Stimulated activated CD8-positive, alpha-beta memory T cell treated with anti-CD3 and anti-CD28 coated beads, Interleukin-4, amount 100 ng/mL, for 24 hours (primary cell): Measurements from ENCODE around the gene TMOD4.
A peak's percentile ranks its signal among the peaks of the same experiment; 100 is the strongest.

Experiments used
- DNase-seq: peaks from one replicate; pipeline ENCODE4 v3.0.0-alpha.2; 2020; ENCODE audit warnings: low read depth

TMOD4 gene

DNA sequence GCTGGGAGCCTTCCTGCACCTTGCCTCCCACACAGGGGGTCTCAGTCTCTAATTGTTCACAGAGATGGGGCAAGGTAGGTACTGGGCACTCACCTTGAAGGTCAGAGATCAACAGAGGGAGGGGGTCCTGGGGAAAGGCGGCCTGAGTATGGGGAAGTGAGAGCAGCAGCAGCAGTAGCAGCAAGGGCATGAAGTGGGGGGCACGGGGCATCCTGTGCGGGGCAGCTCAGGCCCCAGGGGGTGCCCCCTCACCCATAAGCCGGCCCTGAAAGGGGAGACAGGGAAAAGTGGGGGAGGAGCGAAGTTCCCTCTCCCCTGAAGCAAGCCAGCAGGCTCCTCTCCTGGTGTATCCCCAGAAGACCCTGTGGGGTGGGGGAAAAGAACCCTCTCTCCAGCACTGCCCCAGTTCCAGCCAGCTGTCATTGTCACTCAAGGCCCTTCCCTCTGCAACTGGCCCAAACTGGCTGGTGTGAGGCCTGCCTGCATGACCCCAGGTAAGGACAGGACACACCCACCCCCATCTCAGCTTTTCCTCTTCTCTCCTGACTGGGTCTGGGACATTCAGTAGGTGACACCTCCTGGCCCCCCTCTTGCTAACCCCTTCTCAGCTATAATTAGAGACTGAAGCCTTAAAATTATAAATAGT lies 33.2 kb downstream of the TMOD4 start:
- DNase-seq, result no peak

DNA sequence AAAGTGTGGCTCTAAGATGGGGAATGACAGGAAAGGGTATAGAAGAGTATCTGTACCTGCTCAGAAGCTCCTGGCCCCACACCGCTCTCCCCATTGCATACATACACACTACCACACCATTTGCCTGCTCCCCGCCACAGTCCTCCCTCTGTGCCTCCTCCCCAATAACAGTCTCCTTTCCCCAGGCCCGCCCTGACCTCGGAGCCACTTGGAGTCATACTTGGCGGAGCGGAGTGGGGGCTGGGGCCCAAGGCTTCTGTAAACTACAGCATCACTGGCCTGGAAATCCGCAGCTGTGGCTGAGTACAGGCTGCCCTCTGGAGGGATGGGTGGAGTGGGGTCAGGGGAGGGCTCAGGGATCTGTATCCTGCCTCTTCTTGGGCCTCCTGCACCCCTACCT lies 38.0 kb downstream of the TMOD4 start:
- no peak for DNase-seq

DNA sequence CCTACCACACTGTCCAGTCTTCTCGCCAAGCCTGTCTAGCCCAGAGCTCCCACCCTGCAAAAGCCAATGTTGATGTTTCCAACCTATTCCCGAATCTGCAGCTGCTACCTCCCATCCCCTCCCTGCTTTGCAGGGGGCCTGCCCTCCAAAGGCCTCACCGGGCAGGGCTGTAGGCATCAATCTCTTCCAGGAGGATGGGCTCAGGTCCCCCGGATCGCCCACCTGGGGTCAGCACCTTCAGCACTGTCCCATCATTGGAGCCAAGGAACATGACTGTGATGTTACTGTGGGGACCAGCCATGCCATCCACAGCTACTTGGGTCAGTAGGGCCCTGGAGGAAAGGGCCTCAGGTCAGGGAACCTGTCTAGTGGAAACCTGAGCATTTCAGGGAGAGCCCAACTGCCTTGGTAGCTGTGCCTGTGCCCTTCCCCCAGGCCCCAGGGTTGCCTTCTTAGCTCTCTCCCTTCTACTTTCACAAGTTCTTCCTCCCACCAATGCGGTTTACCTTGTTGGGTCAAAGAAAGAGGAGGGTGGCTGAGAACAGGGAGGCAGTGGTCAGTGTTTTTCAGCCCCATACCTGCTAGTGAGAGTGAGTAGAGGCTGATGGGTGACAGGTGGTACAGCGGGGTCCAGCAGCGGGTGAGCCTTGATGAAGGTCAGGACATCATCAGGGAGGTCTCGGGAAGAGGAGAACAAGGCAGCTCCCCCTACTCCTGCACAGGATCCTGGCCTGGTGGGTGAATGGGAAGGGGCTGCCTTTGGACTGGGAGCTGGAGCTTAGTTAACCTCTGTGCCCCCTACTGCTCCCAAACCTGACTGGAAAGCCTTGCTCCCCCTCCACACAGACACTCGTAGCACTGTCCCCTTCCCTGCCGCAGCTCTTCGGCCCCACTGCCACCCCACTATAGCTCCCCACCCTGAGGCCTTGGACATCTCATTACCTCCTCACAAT lies 40.1 kb downstream of the TMOD4 start:
- DNase-seq, result no peak

DNA sequence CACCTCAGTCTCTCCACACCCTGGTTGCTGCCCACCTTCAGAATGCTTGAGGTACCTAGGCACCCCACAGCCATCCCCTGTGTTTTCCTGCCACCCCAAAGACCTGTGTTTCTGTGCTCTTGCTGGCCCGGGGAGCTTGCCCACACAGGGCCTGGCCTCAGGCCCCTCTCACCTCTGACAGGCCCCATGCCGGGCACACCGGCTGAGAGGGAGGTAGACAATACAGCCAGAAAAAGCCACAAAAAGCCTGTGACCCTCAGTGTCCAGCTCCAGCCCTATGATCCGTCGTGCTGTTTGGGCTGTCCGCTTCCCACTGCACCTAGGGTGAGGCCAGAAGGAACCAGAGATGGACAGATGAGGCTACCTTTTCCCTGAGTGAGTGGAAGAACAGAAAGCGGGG lies 40.8 kb downstream of the TMOD4 start:
- no peak for DNase-seq

DNA sequence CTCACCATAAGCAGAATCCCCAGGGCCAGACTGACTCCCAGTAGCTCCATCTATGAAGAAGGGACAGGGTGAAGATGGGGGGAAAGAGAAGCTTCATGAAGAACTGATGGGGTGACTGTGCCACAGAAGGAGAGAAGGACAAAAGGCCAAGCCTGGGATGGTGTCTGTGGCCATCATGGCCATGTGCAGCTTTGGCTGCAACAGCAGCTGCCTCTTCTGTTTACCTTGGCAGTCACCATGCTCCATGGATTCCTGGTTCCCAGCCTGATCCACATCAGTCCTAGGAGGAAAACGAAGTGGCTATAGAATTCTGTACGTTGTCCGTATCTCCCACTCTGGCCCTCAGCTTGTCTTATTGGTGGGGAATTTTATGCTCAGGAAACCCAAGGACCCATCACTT lies 41.4 kb downstream of the TMOD4 start:
- DNase-seq, result no peak

DNA sequence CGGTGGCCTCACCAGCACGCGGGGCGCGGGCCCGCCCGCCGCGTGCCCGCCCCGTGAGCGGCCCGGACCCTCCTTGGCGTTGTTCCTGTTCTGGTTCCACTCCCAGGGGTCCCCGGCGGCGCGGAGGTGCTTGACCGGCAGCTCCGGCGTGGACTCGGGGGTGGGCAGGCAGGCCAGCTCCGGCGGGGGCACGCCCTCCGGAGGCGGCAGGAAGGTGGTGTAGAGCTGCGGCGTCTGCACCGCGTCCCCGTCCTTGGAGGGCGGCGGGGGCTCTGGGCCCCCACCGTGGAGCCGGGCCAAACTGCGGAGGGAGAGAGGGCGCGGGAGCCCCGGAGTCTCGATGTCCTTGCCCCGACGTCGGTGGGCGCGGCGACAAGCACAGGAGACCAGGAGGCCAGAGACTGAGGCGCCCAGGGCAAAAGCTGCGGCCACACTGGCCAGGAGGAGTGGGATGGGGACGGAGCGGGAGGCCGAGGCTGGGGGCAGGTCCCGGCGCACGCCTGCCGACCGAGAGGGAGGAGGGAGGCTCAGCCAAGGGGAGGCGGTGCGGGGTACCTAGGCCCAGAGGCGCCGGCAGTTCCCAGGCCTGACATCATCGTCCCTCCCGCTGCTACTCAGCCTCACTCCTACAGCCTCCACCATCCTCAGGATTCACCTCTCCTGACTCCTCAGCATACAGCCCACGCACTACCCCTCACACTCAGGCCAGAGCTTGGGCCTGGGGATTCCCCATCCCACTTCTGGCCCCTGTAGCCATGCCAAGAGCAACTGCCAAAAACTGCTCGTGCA lies 42.6 kb downstream of the TMOD4 start:
- no peak for DNase-seq

DNA sequence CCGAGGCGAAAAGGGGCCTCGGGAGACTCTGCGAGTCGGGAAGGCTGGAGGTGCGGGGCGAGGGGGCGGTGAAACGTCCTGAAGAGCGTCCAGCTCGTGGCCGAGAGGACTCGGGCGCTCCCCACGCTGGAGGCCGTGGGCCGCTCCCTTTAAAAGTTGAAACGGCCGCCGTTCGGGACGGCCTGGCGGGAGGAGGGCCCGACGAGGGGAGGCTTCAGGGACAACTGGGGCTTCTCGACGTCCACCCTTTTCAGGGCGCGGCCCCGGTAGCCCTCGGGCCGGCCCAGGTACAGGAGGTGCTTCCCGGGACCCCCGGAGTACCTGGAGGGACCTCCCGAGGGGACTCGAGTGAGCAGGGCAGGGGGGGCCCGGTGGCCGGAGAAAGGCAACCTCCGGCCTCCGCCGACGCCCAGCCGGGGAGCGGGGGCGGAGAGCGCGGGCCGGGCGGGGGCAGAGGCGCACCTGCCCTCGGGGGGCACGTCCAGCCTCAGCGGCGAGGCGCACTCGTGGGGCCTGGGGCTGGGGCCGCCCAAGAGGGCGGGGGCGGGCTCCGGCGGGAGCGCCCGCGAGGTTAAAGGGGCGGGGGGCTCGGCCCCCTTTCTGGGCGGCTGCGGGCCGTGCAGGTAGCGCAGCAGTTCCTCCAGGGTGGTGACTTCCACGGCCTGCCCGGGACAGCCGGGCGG lies 43.3 kb downstream of the TMOD4 start:
- no peak for DNase-seq

DNA sequence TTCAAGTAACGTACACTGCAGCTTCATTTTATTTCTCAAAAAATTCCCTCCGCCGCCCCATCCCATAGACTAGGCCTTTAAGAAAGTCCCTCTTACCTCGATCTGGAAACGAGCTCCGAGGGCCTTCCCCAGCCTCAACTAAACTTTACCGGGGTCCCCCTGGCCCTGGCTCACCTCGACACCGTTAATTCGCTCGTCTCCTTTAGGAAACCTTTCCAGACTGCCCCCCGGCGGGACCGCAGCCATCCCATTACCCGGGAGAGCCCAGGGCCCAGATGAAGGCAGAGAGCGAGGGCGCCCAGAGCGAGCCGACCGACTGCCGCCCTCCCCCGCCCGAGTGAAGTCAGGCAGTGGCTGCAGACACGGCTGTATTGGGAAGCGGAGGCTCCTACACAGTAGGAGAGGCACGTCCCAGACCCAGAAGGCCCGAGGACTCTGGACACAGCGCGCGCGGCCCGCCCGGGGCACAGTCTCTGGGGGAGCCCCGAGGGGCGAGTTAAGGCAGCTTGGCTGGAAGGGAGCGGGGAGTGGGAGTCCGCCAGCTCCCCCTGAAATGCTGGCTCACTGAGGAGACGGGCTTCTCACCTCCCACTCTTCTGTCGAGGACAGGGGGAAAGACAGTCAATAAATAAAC lies 44.0 kb downstream of the TMOD4 start:
- DNase-seq, result no peak

DNA sequence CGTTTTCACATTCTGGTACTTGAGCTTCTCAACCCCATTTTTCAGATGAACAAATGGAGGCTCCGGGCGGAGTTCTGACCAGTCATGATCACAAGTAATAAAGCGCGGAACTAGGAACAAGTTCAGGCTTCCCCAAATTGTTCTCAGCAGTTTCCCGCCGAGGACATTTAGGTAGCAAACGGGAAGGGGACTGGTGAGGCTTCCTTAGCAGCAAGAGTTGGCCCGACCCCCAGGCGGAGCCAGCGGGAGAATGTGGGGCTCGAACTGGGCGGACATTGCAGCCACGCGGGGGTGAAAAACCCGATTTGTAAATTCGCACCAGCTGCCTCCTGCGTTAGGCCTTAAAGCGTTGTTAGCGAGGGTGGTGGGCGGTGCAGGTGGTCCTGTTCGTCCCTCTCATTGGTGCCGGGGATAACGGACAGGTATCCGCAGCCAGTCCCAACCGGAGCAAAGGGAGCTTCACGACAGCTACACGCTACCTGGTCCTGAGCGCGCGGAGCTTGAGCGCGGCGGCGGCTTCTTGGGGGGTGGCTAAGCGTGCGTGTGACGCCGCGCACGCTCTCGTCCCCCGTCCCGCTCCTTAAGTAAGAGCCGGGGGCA lies 44.7 kb downstream of the TMOD4 start:
- DNase-seq, result peak; percentile 78

DNA sequence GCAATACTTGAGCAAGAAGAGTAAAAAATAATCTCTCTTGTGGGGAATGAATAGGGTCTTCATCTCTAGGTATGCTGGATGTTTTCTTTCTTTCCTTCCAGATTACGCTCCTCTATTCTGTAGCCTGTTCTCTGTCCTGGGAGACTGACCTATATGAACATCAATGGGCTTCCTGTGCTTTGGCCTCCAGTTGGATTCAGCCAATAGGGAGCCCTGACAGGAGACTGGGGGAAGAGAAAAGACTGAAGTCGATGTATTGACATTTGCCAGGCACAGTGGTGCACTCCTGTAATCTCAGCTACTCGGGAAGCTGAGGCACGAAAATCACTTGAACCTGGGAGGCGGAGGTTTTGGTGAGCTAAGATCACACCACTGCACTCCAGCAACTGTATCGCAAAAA lies 47.0 kb downstream of the TMOD4 start:
- no peak for DNase-seq

DNA sequence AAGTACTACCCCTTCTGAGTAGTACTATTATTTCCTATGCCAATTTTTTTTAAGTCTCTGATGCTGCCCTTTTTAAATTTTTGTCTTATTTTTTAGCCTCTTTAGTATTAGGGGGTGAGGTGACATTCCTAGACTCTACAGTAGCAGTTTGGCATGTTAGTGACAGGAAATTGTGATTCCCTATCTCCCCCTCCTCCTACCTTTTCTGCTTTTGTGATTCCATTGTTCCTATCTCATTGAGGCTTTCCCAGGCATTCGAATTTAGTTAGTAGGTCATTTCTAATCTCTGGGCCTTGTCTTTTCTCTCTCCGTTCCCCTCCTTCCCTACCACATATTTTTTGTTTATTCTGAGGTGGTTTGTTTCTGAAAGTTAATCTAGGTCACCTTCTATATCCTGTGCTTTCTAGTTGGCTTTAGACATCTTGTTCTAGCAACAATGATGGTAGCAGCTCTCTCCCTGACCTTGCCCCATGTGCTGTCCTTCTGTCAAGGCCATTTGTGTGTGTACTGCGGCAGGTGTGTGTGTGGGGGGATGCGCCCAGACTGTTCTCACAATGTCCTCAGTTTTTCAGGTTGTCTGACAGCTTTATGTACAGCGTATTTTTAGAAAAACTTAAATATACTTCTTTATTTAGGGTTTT lies 50.9 kb downstream of the TMOD4 start:
- DNase-seq, result no peak
